Stimulated activated CD4-positive, alpha-beta T cell treated with anti-CD3 and anti-CD28 coated beads, Interleukin-4, amount 100 ng/mL, for 24 hours (primary cell): ENCODE measurements around the gene CIAO2B.
"Not testable (repeated sequence)": the region's sequence is repeated elsewhere in the genome, so short reads cannot be mapped to it uniquely, and the experiment has no call there.

Experiments
- DNase-seq: peaks from one replicate; pipeline ENCODE4 v3.0.0-alpha.2; 2020

CIAO2B gene

GRCh38 chr16:66955363-66956153 is 21.4 kb upstream of the CIAO2B start:
- DNase-seq, result not testable (repeated sequence)

GRCh38 chr16:66954097-66954659 is 20.0 kb upstream of the CIAO2B start:
- peak; percentile 81 for DNase-seq

DNA sequence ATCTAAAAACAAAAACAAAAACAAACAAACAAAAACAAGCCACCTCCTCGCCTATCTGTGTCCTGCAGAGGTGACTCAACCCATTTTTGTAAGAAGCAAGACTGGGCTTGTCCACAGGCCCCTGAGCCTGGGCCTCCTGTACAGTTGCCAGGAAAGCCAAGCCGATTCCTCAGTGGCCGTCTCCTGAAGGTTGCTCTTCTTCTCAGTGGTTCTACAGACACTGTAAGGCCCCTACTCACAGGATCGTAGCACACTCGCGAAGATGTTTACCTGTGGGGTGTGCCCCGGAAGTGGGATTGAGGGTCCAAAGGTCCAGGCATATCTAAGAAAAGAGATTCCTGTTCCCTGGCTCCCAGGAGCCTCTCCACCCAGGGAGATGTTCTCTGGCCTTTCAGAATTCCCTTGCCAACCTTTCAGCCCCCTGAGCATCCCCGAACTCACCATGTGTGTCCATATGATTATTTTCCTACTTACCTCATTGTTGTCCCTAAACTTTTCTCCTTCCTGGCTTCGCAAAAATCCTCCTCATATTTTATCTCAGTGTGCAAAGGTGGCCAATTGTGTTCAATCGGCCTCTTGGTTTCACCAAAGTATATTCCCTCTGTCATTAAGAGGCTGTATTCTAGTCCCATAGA is 19.4 kb upstream of the CIAO2B start:
- DNase-seq, result no peak

DNA sequence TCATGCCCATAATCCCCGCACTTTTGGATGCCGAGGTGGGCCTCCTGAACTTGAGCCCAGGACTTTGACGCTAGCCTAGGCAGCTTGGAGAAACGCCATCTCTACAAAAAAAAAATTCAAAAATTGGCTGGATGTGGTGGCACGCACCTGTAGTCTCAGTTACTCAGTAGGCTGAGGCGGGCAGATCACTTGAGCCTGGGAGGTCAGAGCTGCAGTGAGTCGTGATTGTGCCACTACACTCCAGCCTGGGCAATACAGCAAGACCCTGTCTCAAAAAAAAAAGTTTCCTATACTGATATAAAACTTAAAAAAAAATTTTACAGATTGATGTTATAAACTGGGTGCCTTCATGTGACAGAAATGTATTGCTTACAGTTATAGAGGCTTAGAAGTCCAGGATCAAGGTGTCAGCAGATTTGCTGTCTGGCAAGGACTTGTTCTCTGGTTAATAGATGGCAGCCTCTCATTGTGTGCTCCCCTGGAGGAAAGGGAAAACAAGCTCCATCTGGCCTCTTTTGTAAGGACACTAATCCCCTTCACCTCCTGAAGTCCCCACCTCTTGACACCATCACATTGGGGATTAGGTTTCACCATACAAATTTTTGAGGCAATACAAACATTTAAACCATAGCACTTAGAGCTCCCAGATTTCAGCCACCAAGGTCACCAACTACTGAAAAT is 18.4 kb upstream of the CIAO2B start:
- no peak for DNase-seq

DNA sequence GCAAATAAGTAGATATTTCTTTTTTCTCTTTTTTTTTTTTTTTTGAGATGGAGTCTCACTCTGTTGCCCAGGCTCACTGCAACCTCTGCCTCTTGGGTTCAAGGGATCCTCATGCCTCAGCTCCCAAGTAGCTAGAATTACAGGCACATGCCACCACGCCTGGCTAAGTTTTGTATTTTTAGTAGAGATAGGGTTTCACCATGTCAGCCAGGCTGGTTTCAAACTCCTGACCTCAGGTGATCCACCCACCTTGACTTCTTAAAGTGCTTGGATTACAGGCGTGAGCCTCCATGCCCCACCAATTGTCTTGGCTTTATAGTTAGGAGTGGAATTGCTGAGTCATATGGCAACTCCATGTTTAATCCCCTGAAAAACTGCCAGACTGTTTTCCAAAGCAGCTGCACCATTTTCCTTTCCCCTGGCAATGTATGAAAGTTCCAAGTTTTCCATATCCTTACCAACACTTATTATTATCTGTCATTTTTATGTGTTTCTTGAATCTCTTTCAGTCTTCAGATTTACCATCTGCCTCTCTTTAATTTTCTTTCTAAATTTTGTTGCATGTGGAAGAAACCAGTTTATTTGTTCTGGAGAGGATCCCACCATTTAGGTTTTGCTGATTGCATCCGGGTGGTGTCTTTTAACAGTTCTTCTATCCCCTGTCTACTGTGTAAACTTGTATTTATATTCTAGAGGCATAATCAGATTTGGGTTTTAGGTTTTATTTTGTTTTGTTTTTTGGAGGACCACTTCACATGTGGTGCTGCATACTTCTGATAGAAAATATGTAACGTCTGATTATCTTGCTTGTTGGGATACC is 17.0 kb upstream of the CIAO2B start:
- DNase-seq, result no peak

DNA sequence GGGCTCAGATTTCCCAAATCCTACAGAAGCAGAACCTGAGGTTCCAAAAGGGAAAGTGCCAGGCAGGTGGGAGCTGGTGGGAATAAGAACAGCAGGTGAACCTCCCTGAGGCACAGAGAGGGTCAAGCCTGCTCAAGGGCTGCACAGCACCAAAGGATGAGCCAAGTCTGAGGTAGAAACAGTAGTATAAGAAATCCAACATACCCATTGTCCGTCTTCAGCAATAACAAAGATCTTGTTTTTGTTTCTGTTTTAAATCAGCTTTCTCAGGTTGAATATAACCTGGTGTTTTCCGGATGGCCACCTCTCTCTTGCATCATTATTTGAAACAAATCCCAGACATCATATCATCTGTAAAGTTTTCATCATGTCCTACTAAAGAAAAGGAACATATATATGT is 16.2 kb upstream of the CIAO2B start:
- no peak for DNase-seq

GRCh38 chr16:66949472-66949871 is 15.3 kb upstream of the CIAO2B start:
- no peak for DNase-seq

- no peak for DNase-seq
Measured at GRCh38 chr16:66948837-66949225, 14.6 kb upstream of the CIAO2B start.

DNA sequence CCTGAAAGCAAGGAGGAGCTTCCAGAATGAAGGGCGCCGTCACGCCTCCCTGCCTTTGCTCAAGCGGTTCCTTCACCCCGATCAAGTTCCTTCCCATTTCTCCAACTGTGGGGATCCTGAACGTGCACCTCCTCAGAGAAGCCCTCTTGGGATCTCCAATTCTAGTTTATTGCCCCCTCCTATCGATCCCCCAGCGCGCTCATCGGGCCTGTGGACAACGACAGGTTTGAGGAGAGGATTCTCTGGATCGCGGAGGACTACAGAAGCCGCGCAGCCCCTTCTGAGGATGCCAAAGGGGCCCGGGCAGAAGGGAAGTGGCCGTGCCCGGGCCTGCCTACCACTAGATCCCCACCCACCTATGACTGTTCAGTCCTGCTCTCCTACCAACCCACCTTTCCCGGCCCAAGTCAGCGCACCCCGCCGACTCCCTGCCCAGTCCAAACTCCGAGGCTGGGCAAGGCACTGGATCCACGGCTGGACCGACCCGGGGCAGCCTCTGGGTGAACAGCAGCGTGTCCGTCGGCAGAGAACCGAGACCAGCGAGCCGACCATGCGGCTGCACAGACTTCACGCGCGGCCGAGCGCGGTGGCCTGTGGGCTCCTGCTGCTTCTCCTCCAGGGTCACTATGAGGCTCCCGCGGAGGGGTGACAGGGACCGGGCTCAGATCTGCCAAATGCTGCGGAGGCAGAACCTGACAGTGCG is 14.1 kb upstream of the CIAO2B start:
- no peak for DNase-seq

- DNase-seq, result peak; percentile 89
Measured at GRCh38 chr16:66947302-66948065, 13.3 kb upstream of the CIAO2B start.

DNA sequence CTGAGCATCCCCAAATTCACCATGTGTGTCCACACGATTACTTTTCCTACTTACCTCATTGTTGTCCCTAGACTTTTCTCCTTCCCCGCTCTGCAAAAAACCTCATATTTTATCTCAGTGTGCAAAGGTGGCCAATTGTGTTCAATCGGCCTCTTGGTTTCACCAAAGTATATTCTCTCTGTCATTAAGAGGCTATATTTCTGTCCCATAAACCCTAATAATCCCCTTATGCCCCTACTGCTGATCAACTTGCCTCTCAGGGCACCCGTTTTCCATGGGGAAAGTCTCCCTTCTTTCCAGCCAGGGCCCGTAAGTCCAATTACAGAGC is 12.7 kb upstream of the CIAO2B start:
- no peak for DNase-seq

- no peak for DNase-seq
Measured at GRCh38 chr16:66946541-66946940, 12.3 kb upstream of the CIAO2B start.

- DNase-seq, result no peak
Measured at GRCh38 chr16:66945939-66946338, 11.7 kb upstream of the CIAO2B start.

GRCh38 chr16:66944971-66945370 is 10.8 kb upstream of the CIAO2B start:
- not testable (repeated sequence) for DNase-seq

- DNase-seq, result no peak
Measured at GRCh38 chr16:66944054-66944441, 9.8 kb upstream of the CIAO2B start.

DNA sequence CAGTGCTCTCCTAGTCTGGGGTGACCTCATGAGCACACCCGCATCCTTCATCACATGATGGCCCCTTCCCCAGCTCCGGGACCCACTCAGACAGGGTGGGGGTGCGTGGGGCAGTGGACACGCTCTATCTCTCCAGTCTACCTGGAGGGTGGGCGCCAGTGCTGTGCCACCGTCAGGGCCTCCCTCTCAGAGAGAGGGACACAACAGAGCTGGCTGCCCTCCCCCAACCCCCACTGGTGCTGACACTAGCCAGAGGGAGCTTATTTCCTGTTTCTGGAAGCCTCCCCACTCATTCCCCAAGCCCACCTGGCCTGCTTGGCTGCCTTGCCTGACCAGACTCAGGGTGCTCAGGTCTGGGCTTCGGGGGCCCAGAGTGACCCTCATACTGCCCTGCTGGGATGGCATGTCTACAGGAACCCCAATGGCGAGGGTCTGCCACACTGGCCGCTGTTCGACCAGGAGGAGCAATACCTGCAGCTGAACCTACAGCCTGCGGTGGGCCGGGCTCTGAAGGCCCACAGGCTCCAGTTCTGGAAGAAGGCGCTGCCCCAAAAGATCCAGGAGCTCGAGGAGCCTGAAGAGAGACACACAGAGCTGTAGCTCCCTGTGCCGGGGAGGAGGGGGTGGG is 9.3 kb upstream of the CIAO2B start:
- DNase-seq, result no peak

GRCh38 chr16:66942981-66943380 is 8.8 kb upstream of the CIAO2B start:
- DNase-seq, result no peak

- no peak for DNase-seq
Measured at GRCh38 chr16:66940236-66940635, 6.0 kb upstream of the CIAO2B start.

DNA sequence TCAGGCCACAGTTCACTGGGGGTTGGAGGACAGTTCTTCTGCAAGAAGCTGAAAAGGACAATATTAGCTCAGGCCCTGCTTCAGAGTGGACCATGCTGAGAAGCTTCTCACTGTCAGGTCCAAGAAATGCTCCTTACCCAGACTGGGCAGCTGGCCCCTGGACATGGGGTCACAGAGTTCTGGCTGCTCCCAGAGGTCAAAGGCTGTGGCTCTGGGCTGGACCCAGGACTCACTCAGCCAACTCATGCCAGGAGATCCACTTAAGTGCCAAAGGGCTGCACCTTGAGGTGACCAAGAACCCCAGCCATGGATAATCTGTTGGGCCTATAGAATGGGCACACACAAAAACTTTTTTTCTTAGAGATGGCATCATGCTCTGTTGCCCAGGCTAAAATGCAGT is 5.2 kb upstream of the CIAO2B start:
- no peak for DNase-seq

- DNase-seq, result no peak
Measured at GRCh38 chr16:66937725-66938337, 3.6 kb upstream of the CIAO2B start.
